Fibroblast of lung (primary cell): ENCODE data around the gene CCKAR. TPM values are rescaled to one million over a fixed set of nuclear protein-coding genes. Genes with fewer than 3 reads are reported as not detected.

Experiments
- DNase-seq, 2 donors: peaks; one replicate each; pipeline versions ENCODE4 v3.0.0 to v3.0.0-alpha.2; 2010; ENCODE audit warnings: low read depth in 2 of 2
- H2AFZ ChIP-seq: 2 replicates; pipeline ENCODE4 v1.5.1; 2012; ENCODE audit warnings: low read length, control low read depth, inconsistent platforms
- H3K27ac ChIP-seq: 2 replicates; pipeline ENCODE4 v1.5.1; 2011; ENCODE audit warnings: low read length, control low read depth; ENCODE audit not compliant: insufficient read depth
- H3K27me3 ChIP-seq: 2 replicates; pipeline ENCODE4 v1.5.1; 2011; ENCODE audit warnings: mild to moderate bottlenecking, low read length; ENCODE audit not compliant: control insufficient read depth, insufficient read depth
- H3K36me3 ChIP-seq: 2 replicates; pipeline ENCODE4 v1.5.1; 2011; ENCODE audit warnings: low read length; ENCODE audit not compliant: control insufficient read depth, insufficient read depth
- H3K4me1 ChIP-seq: 2 replicates; pipeline ENCODE4 v1.5.1; 2011; ENCODE audit warnings: low read length; ENCODE audit not compliant: control insufficient read depth, insufficient read depth; ENCODE audit errors: extremely low read depth
- H3K4me2 ChIP-seq: 2 replicates; pipeline ENCODE4 v1.5.1; 2011; ENCODE audit warnings: low read length, control low read depth; ENCODE audit not compliant: insufficient read depth; ENCODE audit errors: extremely low read depth
- H3K4me3 ChIP-seq, 4 experiments: fragments of 200-600 bp in 1 of 4; sonication (generic) in 1 of 4; replicated peaks in 1 of 4; 2 replicates each; pipeline ENCODE4 v1.5.1; 2011 to 2016; ENCODE audit warnings: low read length in 4 of 4, low read depth in 3 of 4, mild to moderate bottlenecking in 3 of 4, control low read depth in 2 of 4, inconsistent platforms in 1 of 4, mixed read lengths in 1 of 4; ENCODE audit not compliant: insufficient read depth in 1 of 4; ENCODE audit errors: control extremely low read depth in 1 of 4
- H3K79me2 ChIP-seq: 2 replicates; pipeline ENCODE4 v1.5.1; 2012; ENCODE audit warnings: mild to moderate bottlenecking, low read length, inconsistent platforms; ENCODE audit not compliant: control insufficient read depth, insufficient read depth
- H3K9ac ChIP-seq: 2 replicates; pipeline ENCODE4 v1.5.1; 2011; ENCODE audit warnings: mild to moderate bottlenecking, low read length, control low read depth; ENCODE audit not compliant: insufficient read depth
- H3K9me3 ChIP-seq: 2 replicates; pipeline ENCODE4 v1.5.1; 2012; ENCODE audit warnings: low read depth, low read length; ENCODE audit not compliant: control insufficient read depth, insufficient read depth
- H4K20me1 ChIP-seq: 2 replicates; pipeline ENCODE4 v1.5.1; 2011; ENCODE audit warnings: low read length; ENCODE audit not compliant: control insufficient read depth, insufficient read depth; ENCODE audit errors: extremely low read depth
- EZH2 ChIP-seq: IDR thresholded peaks from 2 replicates; pipeline ENCODE4 v1.5.1; 2012; ENCODE audit warnings: low read length, control low read depth, mild to moderate bottlenecking; ENCODE audit errors: missing control alignments
- polyA plus RNA-seq, 2 donors: library from polyadenylated mRNA; depleted of rRNA in 1 of 2; stranded (reverse) in 1 of 2; unstranded in 1 of 2; fragments of >200 nt; gene quantifications; 2 replicates each; pipeline ENCODE4 v1.2.1, GENCODE V29; 2011 to 2012; ENCODE audit warnings: missing spikeins in 1 of 2
- total RNA-seq: library from RNA; depleted of rRNA; stranded (reverse); fragments of >200 nt; gene quantifications from 2 replicates; pipeline ENCODE4 v1.2.1, GENCODE V29; 2014
- TF ChIP-seq, protein P1 (sequence below), 2 donors: IDR thresholded peaks in 1 of 2; conservative IDR thresholded peaks in 1 of 2; 1 replicate in 1 of 2; 2 replicates in 1 of 2; pipeline ENCODE4 v1.5.1; 2011 to 2012; ENCODE audit warnings: low read length in 2 of 2, control low read depth in 1 of 2, inconsistent platforms in 1 of 2, low read depth in 1 of 2, mild to moderate bottlenecking in 1 of 2

CCKAR gene
- total and polyA plus RNA-seq, 2 donors (not counting 1 experiment from before 2014, with no cell fraction given), result 0.59 to 0.83 TPM

- H3K36me3 ChIP-seq, result no peaks in the 10 kb centered on the region
- no peak overlapping the region for H3K4me3 ChIP-seq
- H3K9ac ChIP-seq, result no peak overlapping the region
- TF ChIP-seq EZH2, result no peak
- TF ChIP-seq, protein P1, sequence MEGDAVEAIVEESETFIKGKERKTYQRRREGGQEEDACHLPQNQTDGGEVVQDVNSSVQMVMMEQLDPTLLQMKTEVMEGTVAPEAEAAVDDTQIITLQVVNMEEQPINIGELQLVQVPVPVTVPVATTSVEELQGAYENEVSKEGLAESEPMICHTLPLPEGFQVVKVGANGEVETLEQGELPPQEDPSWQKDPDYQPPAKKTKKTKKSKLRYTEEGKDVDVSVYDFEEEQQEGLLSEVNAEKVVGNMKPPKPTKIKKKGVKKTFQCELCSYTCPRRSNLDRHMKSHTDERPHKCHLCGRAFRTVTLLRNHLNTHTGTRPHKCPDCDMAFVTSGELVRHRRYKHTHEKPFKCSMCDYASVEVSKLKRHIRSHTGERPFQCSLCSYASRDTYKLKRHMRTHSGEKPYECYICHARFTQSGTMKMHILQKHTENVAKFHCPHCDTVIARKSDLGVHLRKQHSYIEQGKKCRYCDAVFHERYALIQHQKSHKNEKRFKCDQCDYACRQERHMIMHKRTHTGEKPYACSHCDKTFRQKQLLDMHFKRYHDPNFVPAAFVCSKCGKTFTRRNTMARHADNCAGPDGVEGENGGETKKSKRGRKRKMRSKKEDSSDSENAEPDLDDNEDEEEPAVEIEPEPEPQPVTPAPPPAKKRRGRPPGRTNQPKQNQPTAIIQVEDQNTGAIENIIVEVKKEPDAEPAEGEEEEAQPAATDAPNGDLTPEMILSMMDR (conservative IDR thresholded peaks at IDR 0.05 in 1 of 2, IDR thresholded peaks at IDR 0.05 in 1 of 2; ENCODE audit: low read depth in 1 of 2, low read length in 2 of 2), result no peak
- no peaks in the 10 kb centered on the region for H4K20me1 ChIP-seq
- DNase-seq, result no peak
- no peaks in the 10 kb centered on the region for H3K79me2 ChIP-seq
- no peak overlapping the region for H3K4me2 ChIP-seq
- no peaks in the 10 kb centered on the region for H3K9me3 ChIP-seq
- H3K27ac ChIP-seq, result no peak overlapping the region
- H3K27me3 ChIP-seq, result peaks cover 9% of the 10 kb centered on the region
- H2AFZ ChIP-seq, result no peak overlapping the region
- no peaks in the 10 kb centered on the region for H3K4me1 ChIP-seq
Measured at GRCh38 chr4:26493461-26493860, 3.2 kb upstream of the CCKAR start.

DNA sequence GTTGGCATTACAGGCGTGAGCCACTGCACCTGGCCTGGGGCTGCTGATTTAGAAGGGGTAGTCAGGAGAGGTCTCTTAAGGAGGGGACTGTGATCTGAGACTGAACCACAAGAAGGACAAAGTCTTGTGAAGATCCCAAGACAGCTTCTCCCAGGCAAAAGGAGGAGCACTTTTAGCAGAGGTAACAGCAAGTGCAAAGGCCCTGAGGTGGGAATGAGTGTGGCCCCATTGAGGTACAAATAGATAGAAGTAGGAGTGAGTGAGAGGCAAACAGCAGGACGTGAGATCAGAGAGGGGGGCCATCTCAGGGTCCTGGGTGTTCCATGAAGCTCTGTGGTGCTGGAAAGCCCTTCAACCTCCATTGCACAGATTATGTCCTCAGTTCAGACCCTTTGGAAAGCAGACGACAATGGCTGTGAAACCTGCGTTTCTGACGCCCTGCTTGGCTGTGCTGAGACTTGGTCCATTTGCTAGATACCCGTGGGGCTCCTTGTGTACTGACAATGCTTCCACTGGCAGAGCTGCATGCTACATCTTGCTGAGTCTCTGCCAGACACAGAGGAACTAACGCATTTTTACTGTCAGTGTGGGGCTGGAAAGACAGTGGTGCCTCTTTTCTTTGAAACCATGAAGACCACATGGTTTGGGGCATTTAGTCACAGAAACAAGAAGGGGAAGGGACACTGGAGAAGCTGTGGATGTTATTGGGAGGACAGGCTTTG, 1.3 kb upstream of the CCKAR start:
- H2AFZ ChIP-seq, result no peak overlapping the region
- H3K27me3 ChIP-seq, result peaks cover 9% of the 10 kb centered on the region
- H3K36me3 ChIP-seq, result no peaks in the 10 kb centered on the region
- no peaks in the 10 kb centered on the region for H3K9me3 ChIP-seq
- TF ChIP-seq EZH2, result no peak
- TF ChIP-seq, protein P1 (conservative IDR thresholded peaks at IDR 0.05 in 1 of 2, IDR thresholded peaks at IDR 0.05 in 1 of 2; ENCODE audit: low read depth in 1 of 2, low read length in 2 of 2), result no peak
- no peaks in the 10 kb centered on the region for H3K79me2 ChIP-seq
- H3K27ac ChIP-seq, result no peak overlapping the region
- DNase-seq, result no peak
- H3K4me3 ChIP-seq, result no peak overlapping the region
- H3K4me1 ChIP-seq, result no peaks in the 10 kb centered on the region
- H3K9ac ChIP-seq, result no peak overlapping the region
- H4K20me1 ChIP-seq, result no peaks in the 10 kb centered on the region
- no peak overlapping the region for H3K4me2 ChIP-seq

DNA sequence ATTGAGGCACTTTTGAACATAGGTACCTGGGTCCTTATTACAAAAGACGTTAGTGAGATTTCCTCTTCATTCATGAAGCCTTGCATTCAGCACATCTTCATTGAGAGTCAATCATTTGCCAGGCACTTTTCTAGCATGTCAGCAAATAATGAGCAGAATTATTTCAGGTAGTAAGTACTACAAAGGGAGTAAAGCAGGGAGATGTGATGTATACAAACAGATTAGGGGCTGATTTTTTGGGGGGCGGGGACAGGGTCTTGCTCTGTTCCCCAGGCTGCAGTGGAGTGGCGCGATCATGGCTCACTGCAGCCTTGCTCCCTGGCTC, 638 bp upstream of the CCKAR start:
- Histone ChIP-seq H3K4me2 (no peak overlapping the region), H3K9ac (no peak overlapping the region), H3K79me2 (no peaks in the 10 kb centered on the region), H2AFZ (no peak overlapping the region), H3K9me3 (no peaks in the 10 kb centered on the region), H3K27ac (no peak overlapping the region), H4K20me1 (no peaks in the 10 kb centered on the region), H3K4me1 (no peaks in the 10 kb centered on the region), H3K36me3 (no peaks in the 10 kb centered on the region), H3K4me3 (no peak overlapping the region), H3K27me3 (peaks cover 9% of the 10 kb centered on the region)
- DNase-seq, result no peak
- TF ChIP-seq EZH2, result no peak
- TF ChIP-seq, protein P1 (conservative IDR thresholded peaks at IDR 0.05 in 1 of 2, IDR thresholded peaks at IDR 0.05 in 1 of 2; ENCODE audit: low read depth in 1 of 2, low read length in 2 of 2), result no peak
